Ascending aorta (tissue), 2 donors: ENCODE results near the gene GREM1. TPM values are rescaled to one million over a fixed set of nuclear protein-coding genes. Genes with fewer than 3 reads are reported as not detected.

ENCODE experiments used
- DNase-seq, 2 donors: peaks; one replicate each; pipeline ENCODE4 v3.0.0-alpha.2; 2019; ENCODE audit warnings: low spot score in 2 of 2
- H3K27ac ChIP-seq, 2 donors: fragments of 200-600 bp; sonication (generic); one replicate each; pipeline ENCODE4 v1.5.1; 2016 to 2017; ENCODE audit warnings: mild to moderate bottlenecking in 1 of 2
- H3K27me3 ChIP-seq: fragments of 200-600 bp; sonication (generic); one replicate; pipeline ENCODE4 v1.5.1; 2017
- H3K36me3 ChIP-seq, 2 donors: fragments of 200-600 bp; sonication (generic); one replicate each; pipeline ENCODE4 v1.5.1; 2016
- H3K4me1 ChIP-seq, 2 donors: fragments of 200-600 bp; sonication (generic); one replicate each; pipeline ENCODE4 v1.5.1; 2016 to 2017; ENCODE audit warnings: mild to moderate bottlenecking in 1 of 2
- H3K4me3 ChIP-seq, 2 donors: fragments of 200-600 bp; sonication (generic); one replicate each; pipeline ENCODE4 v1.5.1; 2016 to 2017; ENCODE audit warnings: mild to moderate bottlenecking in 1 of 2
- H3K9me3 ChIP-seq, 2 donors: fragments of 200-600 bp; sonication (generic); one replicate each; pipeline ENCODE4 v1.5.1; 2016
- intact Hi-C: fragments of 100-400 bp; cut with DNase I; formaldehyde crosslinking; loops from one replicate; pipeline ENCODE4 v1.15.1; 2023
- total RNA-seq: library from RNA; depleted of rRNA; stranded (reverse); fragments of >200 nt; gene quantifications from one replicate; pipeline ENCODE4 v1.1.0, GENCODE V29; 2016
- TF ChIP-seq, protein P1 (sequence below), 3 experiments: fragments of 200-600 bp in 2 of 3; fragments of 450-650 bp in 1 of 3; sonication (generic) in 2 of 3; IDR thresholded peaks; one replicate each; pipeline ENCODE4 v1.5.1; 2016 to 2019; ENCODE audit warnings: antibody characterized with exemption in 3 of 3, mild to moderate bottlenecking in 1 of 3, moderate library complexity in 1 of 3

GREM1 gene
- total RNA-seq, 1 donor from 2014 or later, result not detected

DNA sequence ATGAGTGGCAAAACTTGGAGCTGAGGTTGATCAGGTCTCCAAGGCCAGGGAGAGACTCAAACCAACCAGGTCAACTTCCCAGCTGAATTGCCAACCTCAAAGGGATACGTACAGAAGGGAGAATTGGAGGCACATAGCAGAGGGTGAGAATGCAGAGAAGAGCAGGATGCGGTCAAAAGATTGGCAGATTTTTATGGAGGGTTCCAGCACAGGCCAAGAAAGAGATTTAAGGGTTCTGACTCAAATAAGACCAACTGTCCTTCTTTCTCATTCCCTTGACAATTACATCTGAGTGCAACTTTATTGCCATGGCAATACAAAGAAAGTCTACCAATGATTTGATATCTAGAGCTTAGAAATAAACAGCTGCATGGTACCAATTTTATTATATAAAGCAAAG is 43.1 kb upstream of the GREM1 start:
- peaks cover 0 to 3% of the 10 kb centered on the region in 2 donors for H3K4me1 ChIP-seq
- intact Hi-C loops, result no loop called here
- H3K36me3 ChIP-seq, result no peaks in the 10 kb centered on the region
- H3K9me3 ChIP-seq, result no peaks in the 10 kb centered on the region
- H3K4me3 ChIP-seq, result no peak overlapping the region
- TF ChIP-seq, protein P1, sequence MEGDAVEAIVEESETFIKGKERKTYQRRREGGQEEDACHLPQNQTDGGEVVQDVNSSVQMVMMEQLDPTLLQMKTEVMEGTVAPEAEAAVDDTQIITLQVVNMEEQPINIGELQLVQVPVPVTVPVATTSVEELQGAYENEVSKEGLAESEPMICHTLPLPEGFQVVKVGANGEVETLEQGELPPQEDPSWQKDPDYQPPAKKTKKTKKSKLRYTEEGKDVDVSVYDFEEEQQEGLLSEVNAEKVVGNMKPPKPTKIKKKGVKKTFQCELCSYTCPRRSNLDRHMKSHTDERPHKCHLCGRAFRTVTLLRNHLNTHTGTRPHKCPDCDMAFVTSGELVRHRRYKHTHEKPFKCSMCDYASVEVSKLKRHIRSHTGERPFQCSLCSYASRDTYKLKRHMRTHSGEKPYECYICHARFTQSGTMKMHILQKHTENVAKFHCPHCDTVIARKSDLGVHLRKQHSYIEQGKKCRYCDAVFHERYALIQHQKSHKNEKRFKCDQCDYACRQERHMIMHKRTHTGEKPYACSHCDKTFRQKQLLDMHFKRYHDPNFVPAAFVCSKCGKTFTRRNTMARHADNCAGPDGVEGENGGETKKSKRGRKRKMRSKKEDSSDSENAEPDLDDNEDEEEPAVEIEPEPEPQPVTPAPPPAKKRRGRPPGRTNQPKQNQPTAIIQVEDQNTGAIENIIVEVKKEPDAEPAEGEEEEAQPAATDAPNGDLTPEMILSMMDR (IDR thresholded peaks at IDR 0.05), result no peak
- H3K27me3 ChIP-seq, result no peaks in the 10 kb centered on the region
- DNase-seq, result no peak
- no peak overlapping the region for H3K27ac ChIP-seq

GRCh38 chr15:32675466-32675865 is 42.3 kb upstream of the GREM1 start:
- Histone ChIP-seq H3K36me3 (no peaks in the 10 kb centered on the region), H3K9me3 (no peaks in the 10 kb centered on the region), H3K27me3 (no peaks in the 10 kb centered on the region), H3K4me3 (no peak overlapping the region), H3K27ac (no peak overlapping the region), H3K4me1 (no peaks in the 10 kb centered on the region)
- intact Hi-C loops, result no loop called here
- DNase-seq, result no peak
- TF ChIP-seq, protein P1 (IDR thresholded peaks at IDR 0.05), result no peak

GRCh38 chr15:32676169-32676568 is 41.6 kb upstream of the GREM1 start:
- H3K9me3 ChIP-seq, result no peaks in the 10 kb centered on the region
- H3K27me3 ChIP-seq, result no peaks in the 10 kb centered on the region
- H3K27ac ChIP-seq, result no peak overlapping the region
- TF ChIP-seq, protein P1 (IDR thresholded peaks at IDR 0.05), result no peak
- DNase-seq, result no peak
- intact Hi-C loops, result no loop called here
- no peak overlapping the region for H3K4me3 ChIP-seq
- no peaks in the 10 kb centered on the region for H3K36me3 ChIP-seq
- H3K4me1 ChIP-seq, result no peaks in the 10 kb centered on the region

- intact Hi-C loops, result no loop called here
- TF ChIP-seq, protein P1 (IDR thresholded peaks at IDR 0.05), result no peak
- Histone ChIP-seq H3K27me3 (no peaks in the 10 kb centered on the region), H3K4me3 (no peak overlapping the region), H3K36me3 (no peaks in the 10 kb centered on the region), H3K27ac (no peak overlapping the region), H3K9me3 (no peaks in the 10 kb centered on the region), H3K4me1 (peaks cover 0 to 4% of the 10 kb centered on the region in 2 donors)
- DNase-seq, result no peak
These were observed 40.5 kb upstream of the GREM1 start for GRCh38 chr15:32677238-32677750.

- Histone ChIP-seq H3K9me3 (no peaks in the 10 kb centered on the region), H3K4me1 (peaks cover 0 to 5% of the 10 kb centered on the region in 2 donors), H3K4me3 (no peak overlapping the region), H3K27me3 (no peaks in the 10 kb centered on the region), H3K27ac (no peak overlapping the region), H3K36me3 (no peaks in the 10 kb centered on the region)
- TF ChIP-seq, protein P1 (IDR thresholded peaks at IDR 0.05), result no peak
- no peak for DNase-seq
- intact Hi-C loops, result no loop called here
These were observed 38.5 kb upstream of the GREM1 start for GRCh38 chr15:32679298-32679690.

DNA sequence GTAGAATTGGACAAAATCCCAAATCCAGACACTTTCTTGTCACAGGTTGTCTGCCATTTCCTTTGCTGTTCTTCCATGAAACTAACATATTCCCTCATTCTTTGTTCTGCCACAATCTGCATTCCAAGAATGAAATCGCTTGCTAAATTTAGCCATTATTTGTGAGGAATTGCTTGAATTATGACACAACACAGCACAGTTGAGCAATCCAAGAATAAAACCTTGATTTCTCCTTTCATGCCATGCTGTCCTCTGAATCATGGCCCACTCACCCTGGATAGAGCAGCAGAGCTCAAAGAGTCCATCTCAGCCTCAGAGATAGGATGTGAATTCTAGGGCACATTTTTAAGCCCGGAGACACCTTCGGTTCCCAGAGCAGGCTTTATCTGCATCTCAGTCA is 35.2 kb upstream of the GREM1 start:
- Histone ChIP-seq H3K4me1 (peaks cover 0 to 5% of the 10 kb centered on the region in 2 donors), H3K27ac (no peak overlapping the region), H3K36me3 (no peaks in the 10 kb centered on the region), H3K9me3 (no peaks in the 10 kb centered on the region), H3K4me3 (no peak overlapping the region), H3K27me3 (no peaks in the 10 kb centered on the region)
- DNase-seq, result no peak
- TF ChIP-seq, protein P1 (IDR thresholded peaks at IDR 0.05), result no peak
- intact Hi-C loops, result no loop called here
